Stimulated activated CD4-positive, alpha-beta T cell treated with anti-CD3 and anti-CD28 coated beads, Interleukin-15, amount 100 ng/mL, for 24 hours (primary cell): Measurements from ENCODE around the gene SLC16A10.
"Not testable (repeated sequence)": the region's sequence is repeated elsewhere in the genome, so short reads cannot be mapped to it uniquely, and the experiment has no call there.

ENCODE experiments used
- DNase-seq: peaks from one replicate; pipeline ENCODE4 v3.0.0-alpha.2; 2020

The SLC16A10 gene

GRCh38 chr6:111087871-111088667, 766 bp downstream of the SLC16A10 start:
- peak; percentile 79 for DNase-seq

- no peak for DNase-seq
Measured at GRCh38 chr6:111088668-111089003, 1.3 kb downstream of the SLC16A10 start.

GRCh38 chr6:111090766-111091165, 3.5 kb downstream of the SLC16A10 start:
- DNase-seq, result no peak

GRCh38 chr6:111091987-111092386, 4.7 kb downstream of the SLC16A10 start:
- DNase-seq, result no peak

- DNase-seq, result not testable (repeated sequence)
Measured at GRCh38 chr6:111095488-111095887, 8.2 kb downstream of the SLC16A10 start.

- peak; percentile 47 for DNase-seq
Measured at GRCh38 chr6:111096246-111096645, 8.9 kb downstream of the SLC16A10 start.

- DNase-seq, result no peak
Measured at GRCh38 chr6:111098597-111098996, 11.3 kb downstream of the SLC16A10 start.

GRCh38 chr6:111101987-111102386, 14.7 kb downstream of the SLC16A10 start:
- no peak for DNase-seq

GRCh38 chr6:111105578-111105977, 18.3 kb downstream of the SLC16A10 start:
- peak; percentile 48 for DNase-seq

GRCh38 chr6:111107589-111107988, 20.3 kb downstream of the SLC16A10 start:
- no peak for DNase-seq

- no peak for DNase-seq
Measured at GRCh38 chr6:111110036-111110435, 22.7 kb downstream of the SLC16A10 start.

GRCh38 chr6:111113336-111114086, 26.2 kb downstream of the SLC16A10 start:
- peak; percentile 54 for DNase-seq

GRCh38 chr6:111114087-111114443, 26.8 kb downstream of the SLC16A10 start:
- no peak for DNase-seq

GRCh38 chr6:111114482-111114881, 27.2 kb downstream of the SLC16A10 start:
- DNase-seq, result no peak

GRCh38 chr6:111118826-111119225, 31.5 kb downstream of the SLC16A10 start:
- no peak for DNase-seq

GRCh38 chr6:111119571-111120329, 32.4 kb downstream of the SLC16A10 start:
- DNase-seq, result no peak

GRCh38 chr6:111121789-111122350, 34.6 kb downstream of the SLC16A10 start:
- no peak for DNase-seq

- DNase-seq, result no peak
Measured at GRCh38 chr6:111122458-111123286, 35.4 kb downstream of the SLC16A10 start.

- no peak for DNase-seq
Measured at GRCh38 chr6:111124406-111124805, 37.1 kb downstream of the SLC16A10 start.

- no peak for DNase-seq
Measured at GRCh38 chr6:111129013-111129412, 41.7 kb downstream of the SLC16A10 start.

GRCh38 chr6:111131018-111131417, 43.7 kb downstream of the SLC16A10 start:
- DNase-seq, result not testable (repeated sequence)

- DNase-seq, result not testable (repeated sequence)
Measured at GRCh38 chr6:111132669-111133068, 45.4 kb downstream of the SLC16A10 start.
